Stimulated activated naive CD4-positive, alpha-beta T cell treated with Interleukin-2 at 50 U/mL for 16 hours (primary cell): ENCODE data around the gene ZNF22.

Experiments
- DNase-seq: peaks from one replicate; lab custom pipeline; 2025; lab: John Stamatoyannopoulos, UW

ZNF22 gene

DNA sequence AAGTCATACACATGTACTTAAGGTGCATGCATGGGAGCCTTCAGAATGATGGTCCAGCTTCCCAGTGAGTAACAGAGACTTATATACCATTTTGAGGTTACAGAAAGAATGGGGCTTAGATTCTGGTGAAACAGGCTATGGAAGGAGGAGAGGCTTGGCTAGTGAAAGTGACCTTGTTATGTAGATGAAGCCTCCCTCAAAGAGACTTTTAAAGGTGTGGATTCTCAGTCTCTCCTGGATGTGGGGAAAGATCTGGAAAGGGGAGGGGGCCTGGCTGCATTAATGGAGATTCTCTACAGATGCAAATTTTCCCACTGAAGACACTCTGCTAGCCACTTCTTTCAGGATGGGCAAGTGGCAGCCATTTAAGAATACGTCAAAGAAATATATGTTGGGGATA is 35.6 kb upstream of the ZNF22 start:
- no peak for DNase-seq

DNA sequence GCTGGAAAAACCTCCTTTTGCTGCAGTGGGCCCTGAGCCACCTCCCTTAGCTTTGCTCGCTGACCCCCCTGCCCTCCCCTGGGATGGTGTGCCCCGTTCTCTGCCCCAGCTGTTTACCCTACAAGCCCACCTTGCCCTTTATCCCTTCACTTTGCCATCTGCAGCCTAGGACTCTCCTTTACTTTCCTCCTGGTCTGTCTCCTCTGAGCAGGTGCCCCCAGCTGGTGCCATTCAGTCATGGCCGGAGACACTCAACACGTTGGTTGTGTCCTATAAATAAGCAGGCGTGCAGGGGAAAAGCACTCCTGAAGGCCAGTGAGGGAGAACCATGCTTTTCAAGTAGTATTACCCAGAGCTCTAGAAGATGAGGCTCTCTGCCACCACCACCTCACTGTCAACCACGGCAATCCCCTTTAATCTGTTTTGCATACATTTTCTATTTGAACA is 35.0 kb upstream of the ZNF22 start:
- no peak for DNase-seq

- no peak for DNase-seq
Measured at GRCh38 chr10:44966129-44966815, 34.5 kb upstream of the ZNF22 start.

DNA sequence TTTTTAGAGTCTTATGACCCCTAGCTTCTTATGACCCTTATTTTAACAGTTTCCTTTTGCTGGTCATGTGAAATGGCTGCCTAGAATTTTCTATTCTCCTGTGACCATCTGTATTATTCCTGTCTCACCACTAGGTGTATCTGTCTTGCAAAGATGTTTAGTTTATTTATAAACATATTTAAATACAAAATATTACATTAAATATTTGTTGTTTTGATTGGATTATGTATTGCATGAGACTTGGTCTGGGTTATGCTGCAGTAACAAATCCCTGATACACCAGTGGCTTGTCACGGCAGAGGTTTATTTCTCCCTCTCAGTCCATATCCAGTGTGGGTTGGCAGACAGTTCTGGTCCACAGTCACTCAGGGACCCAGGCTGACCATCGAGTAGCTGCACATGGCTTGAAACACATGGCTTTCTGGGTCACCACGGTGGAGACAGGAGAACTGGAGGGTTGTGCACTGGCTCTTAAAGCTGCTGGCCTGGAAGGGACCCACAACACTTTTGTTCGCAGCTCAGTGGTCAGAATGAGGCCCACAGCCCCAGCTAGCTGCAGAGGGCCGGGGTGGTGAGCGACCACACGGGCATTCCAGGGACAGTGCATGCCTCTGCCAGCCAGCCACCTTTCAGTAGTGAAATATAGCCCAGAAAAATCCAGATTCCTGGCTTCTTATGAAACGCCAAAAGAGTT is 33.8 kb upstream of the ZNF22 start:
- no peak for DNase-seq

GRCh38 chr10:44967616-44968015 is 33.1 kb upstream of the ZNF22 start:
- DNase-seq: no peak

GRCh38 chr10:44968091-44968490 is 32.6 kb upstream of the ZNF22 start:
- DNase-seq: no peak

DNA sequence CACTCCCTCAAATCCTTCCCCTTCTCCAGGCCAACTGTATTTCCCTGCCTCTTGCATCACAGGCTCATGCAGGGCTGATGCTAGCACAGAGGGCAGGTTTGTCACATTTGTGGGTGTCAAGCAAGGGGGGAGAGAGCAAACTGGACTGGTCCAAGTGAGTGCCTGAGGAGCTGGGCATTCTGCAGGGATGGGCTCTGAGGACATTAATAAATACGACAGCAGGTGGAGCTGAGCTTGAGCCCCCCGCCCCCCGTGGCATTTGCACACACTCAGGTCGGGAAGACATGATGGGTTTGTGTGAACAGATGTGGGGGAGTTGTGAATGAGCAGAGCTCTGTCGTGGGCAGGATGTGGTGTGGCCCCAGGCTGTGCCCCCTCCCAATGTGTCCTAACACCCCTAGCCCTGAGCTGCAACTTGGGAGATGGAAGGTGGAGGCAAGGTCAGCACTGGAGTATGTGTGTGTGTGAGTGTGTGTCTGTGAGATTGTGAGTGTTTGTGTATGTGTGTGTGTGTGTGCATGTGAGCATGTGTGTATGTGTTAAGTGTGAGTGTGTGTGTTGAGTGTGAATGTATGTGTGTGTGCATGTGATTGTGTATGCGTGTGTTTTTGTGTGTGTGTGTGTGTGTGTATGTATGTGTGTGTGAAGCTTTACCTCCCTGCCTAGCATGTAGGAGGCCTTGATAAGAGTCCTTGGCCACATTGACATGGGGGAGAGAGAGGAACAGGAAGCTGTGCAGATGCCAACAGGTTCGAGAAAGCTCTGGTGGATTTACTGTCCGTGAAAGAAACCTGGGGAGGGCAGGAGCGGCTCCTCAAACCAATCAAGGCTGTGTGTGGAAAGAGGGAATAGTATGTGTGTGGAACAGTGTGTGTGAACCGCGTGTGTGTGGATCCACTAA is 32.0 kb upstream of the ZNF22 start:
- DNase-seq: no peak

DNA sequence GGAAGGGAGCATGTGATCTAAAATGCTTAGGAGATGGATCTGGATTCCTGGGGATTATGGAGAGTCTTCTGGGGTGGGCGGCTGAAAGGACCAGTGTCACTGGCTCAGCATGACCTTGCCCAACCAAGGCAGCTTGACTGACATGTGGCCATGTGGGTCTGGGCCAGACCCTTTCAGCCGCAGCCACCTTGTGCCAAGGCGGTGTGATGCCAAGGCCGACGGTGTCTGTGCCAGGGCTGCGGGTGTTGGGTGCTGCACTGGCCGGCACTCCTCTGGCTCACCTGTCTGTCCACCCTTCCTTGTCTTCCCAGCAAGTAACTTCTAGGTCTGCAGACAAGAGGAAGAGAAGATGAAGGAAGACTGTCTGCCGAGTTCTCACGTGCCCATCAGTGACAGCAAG is 30.9 kb upstream of the ZNF22 start:
- no peak for DNase-seq

- no peak for DNase-seq
Measured at GRCh38 chr10:44970812-44971395, 29.8 kb upstream of the ZNF22 start.

- no peak for DNase-seq
Measured at GRCh38 chr10:44971434-44971833, 29.3 kb upstream of the ZNF22 start.

GRCh38 chr10:44971935-44972757 is 28.6 kb upstream of the ZNF22 start:
- DNase-seq: no peak

GRCh38 chr10:44972874-44973306 is 27.8 kb upstream of the ZNF22 start:
- no peak for DNase-seq

- no peak for DNase-seq
Measured at GRCh38 chr10:44973323-44974081, 27.2 kb upstream of the ZNF22 start.

DNA sequence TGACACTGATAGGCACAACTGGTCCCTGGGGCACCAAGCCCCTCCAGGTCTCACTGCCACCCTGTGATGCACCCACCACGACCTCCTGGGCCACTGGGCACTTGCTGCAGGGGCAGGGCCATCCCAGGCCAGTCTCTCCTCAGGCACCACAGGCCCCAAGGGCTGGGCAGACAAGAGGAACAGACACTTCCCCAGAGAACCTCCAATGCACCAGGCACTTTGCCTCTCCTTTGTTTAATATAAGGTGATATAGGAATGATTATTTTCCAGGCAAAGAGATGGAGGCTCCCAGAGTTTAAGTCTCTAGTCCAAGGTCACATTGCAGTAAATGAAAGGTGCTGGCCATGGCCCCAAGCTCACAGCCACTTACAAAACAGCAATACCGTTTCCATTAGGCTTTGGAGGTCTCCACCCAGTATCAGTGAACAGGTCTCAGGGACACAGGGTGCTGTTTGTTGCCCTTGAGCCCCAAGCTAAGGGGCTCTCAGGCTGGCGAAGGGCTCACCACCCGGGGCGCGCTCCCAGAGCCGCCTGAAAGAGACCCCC is 26.6 kb upstream of the ZNF22 start:
- DNase-seq: no peak

DNA sequence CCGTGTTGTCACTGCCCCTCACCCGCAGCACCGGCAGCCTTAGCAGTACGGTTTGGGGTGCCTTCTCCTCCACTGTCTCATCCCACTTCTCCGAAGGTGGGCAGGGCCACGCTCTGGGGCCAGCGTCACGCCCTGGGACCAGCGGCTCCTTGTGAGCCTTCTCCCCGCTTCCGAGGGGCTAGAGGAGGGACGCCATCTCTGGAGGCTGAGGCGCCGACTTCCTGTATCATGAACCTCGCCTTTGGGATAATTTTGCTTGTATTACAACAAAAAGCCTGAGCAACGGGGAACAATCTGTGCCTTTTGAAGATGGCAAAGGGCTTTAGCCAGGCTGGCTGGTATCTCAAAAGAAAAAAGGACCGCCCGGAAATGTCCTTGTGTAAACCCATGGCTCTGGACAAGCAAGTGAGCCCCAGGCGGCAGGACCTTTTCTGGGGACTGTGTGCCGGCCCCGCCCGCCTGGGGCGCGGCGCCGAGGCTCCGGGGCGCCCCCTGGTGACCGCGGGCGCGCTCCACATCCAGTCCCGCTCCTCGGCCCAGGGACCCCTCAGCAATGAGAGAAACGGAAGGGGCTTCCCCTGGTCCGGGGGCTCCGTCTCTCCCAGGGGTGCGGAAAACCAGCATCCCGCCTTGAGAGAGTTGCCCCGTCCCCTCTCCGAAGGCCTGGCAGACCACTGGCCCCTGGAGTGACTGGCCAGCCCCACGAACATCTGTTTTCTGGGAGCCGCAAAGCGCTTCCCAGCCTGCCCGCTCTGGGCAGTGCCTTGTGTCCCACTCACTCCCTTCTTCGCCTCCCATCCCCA is 25.9 kb upstream of the ZNF22 start:
- DNase-seq: peak; percentile 38

DNA sequence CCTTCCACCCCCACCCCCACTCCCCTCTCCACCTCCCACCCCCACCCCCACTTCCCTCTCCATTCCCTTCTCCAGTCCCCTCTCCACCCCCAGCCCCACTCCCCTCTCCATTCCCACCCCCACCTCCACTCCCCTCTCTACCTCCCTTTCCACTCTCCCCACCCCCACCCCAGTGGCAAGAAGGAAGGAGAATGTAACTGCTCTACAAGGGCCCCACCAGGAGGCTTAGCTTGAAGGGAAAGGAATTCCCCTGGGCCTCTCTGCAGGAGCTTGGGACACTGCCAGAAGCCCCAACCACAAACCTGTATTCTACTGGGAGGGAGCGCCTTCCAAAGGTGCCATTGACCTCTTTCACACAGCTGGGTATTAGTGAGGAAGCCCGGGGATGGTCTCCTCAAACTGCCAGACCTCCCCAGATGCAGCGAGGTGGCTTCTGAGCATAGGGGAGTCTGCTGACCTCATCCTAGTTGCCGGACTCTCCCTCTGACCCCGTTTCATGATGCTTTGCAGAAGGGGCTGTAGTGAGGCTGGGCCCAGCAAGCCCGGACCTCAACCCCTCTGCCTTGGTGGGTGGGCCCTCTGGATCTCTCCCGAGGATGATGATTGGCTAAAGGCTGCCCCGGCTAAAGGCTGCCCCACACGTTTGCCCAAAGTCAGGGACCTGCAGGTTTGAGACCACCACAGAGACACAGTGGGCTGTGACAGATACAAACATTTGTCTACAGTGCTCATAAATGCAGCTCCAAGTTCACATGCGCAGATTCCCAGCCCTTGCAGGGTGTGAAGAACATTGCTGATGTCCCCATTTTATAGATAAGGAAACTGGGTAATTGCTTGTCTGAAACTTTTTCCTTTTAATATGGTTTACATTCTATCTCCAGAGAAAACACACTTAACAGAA is 25.0 kb upstream of the ZNF22 start:
- no peak for DNase-seq

DNA sequence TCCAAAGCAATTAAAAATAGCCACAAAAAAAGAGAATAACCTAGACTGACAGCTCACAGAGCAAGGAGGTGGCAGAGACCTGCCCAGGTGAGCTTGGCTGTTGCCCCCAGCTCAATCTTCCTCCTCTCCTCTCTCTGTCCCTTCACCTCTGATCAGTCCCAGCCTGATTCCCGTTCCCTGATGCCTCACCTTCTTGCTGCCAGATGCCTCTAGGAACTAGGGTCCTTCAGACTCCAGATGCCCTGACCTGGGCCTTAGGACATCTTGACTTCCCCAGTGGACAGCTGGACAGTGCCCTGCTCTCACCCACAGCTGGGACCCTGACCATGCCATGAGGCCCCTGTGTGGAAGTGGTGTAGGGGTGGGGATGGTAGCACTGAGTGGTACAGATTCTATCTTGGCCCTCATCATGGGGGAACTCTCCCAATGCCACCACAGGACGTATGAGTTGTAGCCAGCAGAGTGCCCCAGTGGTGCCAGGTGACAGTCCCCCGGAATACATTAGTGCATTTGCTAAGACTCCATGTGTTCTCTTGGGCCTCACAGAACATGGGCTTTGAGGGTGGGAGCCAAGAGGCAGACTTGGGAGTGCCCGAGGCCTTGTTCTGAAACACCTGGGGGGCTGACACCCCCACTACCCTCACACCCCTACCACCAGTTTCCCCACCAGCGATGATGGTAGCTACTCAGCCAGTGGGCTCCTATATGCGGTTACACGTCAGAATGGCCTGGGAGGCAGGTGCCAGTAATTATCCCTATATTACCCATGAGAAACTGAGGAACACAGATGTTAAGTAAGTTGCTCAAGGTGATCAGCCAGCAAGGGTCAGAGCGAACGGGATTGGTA is 24.1 kb upstream of the ZNF22 start:
- no peak for DNase-seq
